MM.1S (cell line): Measurements from ENCODE around the gene CEP192.

Experiments used
- DNase-seq: peaks from one replicate; pipeline ENCODE4 v3.0.0-alpha.2; 2015
- H2AFZ ChIP-seq: fragments of 300-600 bp; sonication (generic); 2 replicates; pipeline ENCODE4 v1.6.0; 2016; ENCODE audit warnings: antibody characterized with exemption, low read length
- H3F3A ChIP-seq: fragments of 300-600 bp; sonication (generic); 2 replicates; pipeline ENCODE4 v1.6.1; 2016; ENCODE audit warnings: mild to moderate bottlenecking, antibody characterized with exemption, low read length, moderate library complexity, mixed read lengths; ENCODE audit not compliant: insufficient read depth
- H3K27ac ChIP-seq: fragments of 300-600 bp; sonication (generic); 2 replicates; pipeline ENCODE4 v1.5.1; 2016; ENCODE audit warnings: mild to moderate bottlenecking, low read length
- H3K27me3 ChIP-seq: fragments of 300-600 bp; sonication (generic); replicated peaks from 2 replicates; pipeline ENCODE4 v1.6.0; 2016; ENCODE audit warnings: low read length; ENCODE audit not compliant: insufficient read depth
- H3K36me3 ChIP-seq: fragments of 300-600 bp; sonication (generic); replicated peaks from 2 replicates; pipeline ENCODE4 v1.6.1; 2016; ENCODE audit warnings: mild to moderate bottlenecking, low read length, mixed read lengths; ENCODE audit not compliant: insufficient read depth
- H3K4me1 ChIP-seq: fragments of 300-600 bp; sonication (generic); 2 replicates; pipeline ENCODE4 v1.6.1; 2016; ENCODE audit warnings: low read length, mixed read lengths
- H3K4me2 ChIP-seq: fragments of 300-600 bp; sonication (generic); 2 replicates; pipeline ENCODE4 v1.6.0; 2016; ENCODE audit warnings: low read depth, low read length
- H3K4me3 ChIP-seq: fragments of 300-600 bp; sonication (generic); 2 replicates; pipeline ENCODE4 v1.5.1; 2016; ENCODE audit warnings: low read length, mixed read lengths
- H3K79me2 ChIP-seq: fragments of 300-600 bp; sonication (generic); 2 replicates; pipeline ENCODE4 v1.6.1; 2016; ENCODE audit warnings: mixed run types, low read length, mixed read lengths
- H3K9ac ChIP-seq: fragments of 300-600 bp; sonication (generic); 2 replicates; pipeline ENCODE4 v1.6.1; 2016; ENCODE audit warnings: low read length, mixed read lengths
- H3K9me2 ChIP-seq: fragments of 300-600 bp; sonication (generic); replicated peaks from 2 replicates; pipeline ENCODE4 v1.6.1; 2016; ENCODE audit warnings: mild to moderate bottlenecking, low read length, mixed read lengths; ENCODE audit not compliant: insufficient read depth
- H3K9me3 ChIP-seq: fragments of 300-600 bp; sonication (generic); replicated peaks from 2 replicates; pipeline ENCODE4 v1.6.1; 2016; ENCODE audit warnings: mild to moderate bottlenecking, low read length, mixed read lengths; ENCODE audit not compliant: insufficient read depth
- H4K20me1 ChIP-seq: fragments of 300-600 bp; sonication (generic); 2 replicates; pipeline ENCODE4 v1.6.1; 2016; ENCODE audit warnings: mild to moderate bottlenecking, low read length, moderate library complexity, mixed read lengths; ENCODE audit not compliant: insufficient read depth
- CTCF ChIP-seq: fragments of 300-600 bp; sonication (generic); IDR thresholded peaks from 2 replicates; pipeline ENCODE4 v1.5.1; 2016; ENCODE audit warnings: antibody characterized with exemption, low read length, mixed read lengths
- EZH2 ChIP-seq: fragments of 300-600 bp; sonication (generic); optimal IDR thresholded peaks from 2 replicates; pipeline ENCODE3; 2017; ENCODE audit warnings: low read depth, mild to moderate bottlenecking, antibody characterized with exemption, low read length, mixed read lengths
- EZH2phosphoT487 ChIP-seq: fragments of 300-600 bp; sonication (generic); IDR thresholded peaks from 2 replicates; pipeline ENCODE4 v1.6.1; 2018; ENCODE audit warnings: antibody characterized with exemption, low read length

CEP192 gene

DNA sequence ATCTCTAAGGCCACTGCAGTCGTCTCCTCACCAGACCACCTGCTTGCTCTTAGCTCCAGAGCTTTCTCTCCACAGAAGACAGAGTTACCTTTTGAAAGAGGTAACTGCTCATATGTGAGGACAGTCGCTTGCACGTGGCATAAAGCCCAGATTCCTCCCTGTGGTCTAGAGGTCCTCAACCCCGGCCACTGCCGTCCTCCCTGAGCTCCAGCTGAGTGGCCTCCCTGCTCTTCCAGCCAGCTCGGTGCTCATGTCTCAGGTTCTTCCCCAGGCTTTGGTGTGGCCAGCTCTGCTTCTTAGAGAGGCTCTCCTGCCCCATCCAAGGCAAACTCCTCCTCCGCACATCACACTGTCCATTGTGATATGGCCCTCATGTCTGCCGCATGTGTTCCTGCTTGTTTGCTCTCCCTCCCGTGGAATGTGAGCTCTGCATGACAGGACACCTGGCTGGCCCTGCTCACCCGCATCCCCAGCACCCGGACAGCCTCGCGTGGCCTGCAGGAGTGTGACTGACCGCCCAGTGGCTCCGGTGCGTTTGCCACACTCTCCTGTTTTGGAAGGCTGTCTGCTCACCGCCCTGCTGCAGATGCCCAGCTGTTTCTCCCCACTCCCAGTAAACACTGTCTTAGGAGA is 135.9 kb downstream of the CEP192 start:
- Histone ChIP-seq H4K20me1 (no peaks in the 10 kb centered on the region), H3K9me2 (no peaks in the 10 kb centered on the region), H3K27me3 (no peaks in the 10 kb centered on the region), H3K4me3 (no peak overlapping the region), H3K36me3 (no peaks in the 10 kb centered on the region), H3K79me2 (no peaks in the 10 kb centered on the region), H3K27ac (no peak overlapping the region), H3F3A (no peaks in the 10 kb centered on the region), H3K9ac (no peak overlapping the region), H3K9me3 (no peaks in the 10 kb centered on the region), H2AFZ (no peak overlapping the region), H3K4me2 (no peak overlapping the region), H3K4me1 (no peaks in the 10 kb centered on the region)
- TF ChIP-seq EZH2phosphoT487 (no peak), EZH2 (no peak), CTCF (no peak)
- DNase-seq, result no peak

GRCh38 chr18:13131283-13131682 is 140.1 kb downstream of the CEP192 start:
- Histone ChIP-seq H3K27me3 (peaks cover 7% of the 10 kb centered on the region), H3K9me2 (no peaks in the 10 kb centered on the region), H3K27ac (no peak overlapping the region), H3K9ac (no peak overlapping the region), H3K79me2 (no peaks in the 10 kb centered on the region), H3F3A (no peaks in the 10 kb centered on the region), H4K20me1 (no peaks in the 10 kb centered on the region), H3K4me2 (no peak overlapping the region), H2AFZ (no peak overlapping the region), H3K4me1 (no peaks in the 10 kb centered on the region), H3K4me3 (no peak overlapping the region), H3K9me3 (no peaks in the 10 kb centered on the region), H3K36me3 (no peaks in the 10 kb centered on the region)
- no peak for DNase-seq
- TF ChIP-seq CTCF (no peak), EZH2phosphoT487 (no peak), EZH2 (no peak)

- Histone ChIP-seq H3K4me1 (0 out of 2 replicates have a peak, but pooled peaks cover 4% of the 10 kb centered on the region), H3K79me2 (no peaks in the 10 kb centered on the region), H4K20me1 (no peaks in the 10 kb centered on the region), H2AFZ (no peak overlapping the region), H3K4me3 (no peak overlapping the region), H3K27ac (no peak overlapping the region), H3K4me2 (no peak overlapping the region), H3K9me3 (no peaks in the 10 kb centered on the region), H3K9me2 (no peaks in the 10 kb centered on the region), H3K9ac (no peak overlapping the region), H3K36me3 (no peaks in the 10 kb centered on the region), H3F3A (0 out of 2 replicates have a peak, but pooled peaks cover 5% of the 10 kb centered on the region), H3K27me3 (peaks cover 15% of the 10 kb centered on the region)
- TF ChIP-seq CTCF (no peak), EZH2 (no peak), EZH2phosphoT487 (no peak)
- DNase-seq, result no peak
Observed at GRCh38 chr18:13134551-13135401, 143.6 kb downstream of the CEP192 start.
